H1 (cell line): Measurements from ENCODE around the gene NCKIPSD.

Experiments used
- ASH2L ChIP-seq: fragments of 200-600, 300-600 bp; sonication (generic); IDR thresholded peaks from one replicate; pipeline ENCODE4 v1.7.1; 2017; ENCODE audit warnings: low read length
- BRCA1 ChIP-seq: IDR thresholded peaks from 2 replicates; pipeline ENCODE4 v1.6.1; 2012; ENCODE audit warnings: low read depth, low read length, improper control_type of control experiment
- CHD1 ChIP-seq: IDR thresholded peaks from 2 replicates; pipeline ENCODE4 v1.6.1; 2012; ENCODE audit warnings: low read depth, low read length, improper control_type of control experiment
- CHD2 ChIP-seq: IDR thresholded peaks from 2 replicates; pipeline ENCODE4 v1.6.1; 2012; ENCODE audit warnings: low read length, improper control_type of control experiment
- CTCF ChIP-seq, 3 experiments: IDR thresholded peaks; 1 replicate in 2 of 3; 2 replicates in 1 of 3; pipeline versions ENCODE4 v1.5.1 to v1.6.1; 2011; ENCODE audit warnings: low read length in 3 of 3, mild to moderate bottlenecking in 3 of 3, inconsistent platforms in 2 of 3, low read depth in 1 of 3, moderate library complexity in 1 of 3; ENCODE audit not compliant: insufficient read depth in 1 of 3; ENCODE audit errors: control extremely low read depth in 1 of 3
- EZH2 ChIP-seq: fragments of 200-600 bp; sonication (generic); IDR thresholded peaks from 2 replicates; pipeline ENCODE4 v1.7.1; 2012; ENCODE audit warnings: low read depth, mild to moderate bottlenecking, moderate library complexity, low read length, inconsistent platforms; ENCODE audit not compliant: severe bottlenecking
- JUND ChIP-seq: IDR thresholded peaks from 2 replicates; pipeline ENCODE4 v1.6.1; 2011; ENCODE audit warnings: mild to moderate bottlenecking, improper control_type of control experiment, low read length
- MAFK ChIP-seq: IDR thresholded peaks from 2 replicates; pipeline ENCODE4 v1.6.1; 2012; ENCODE audit warnings: low read depth, mild to moderate bottlenecking, improper control_type of control experiment, low read length
- POLR2A ChIP-seq, 2 experiments: IDR thresholded peaks; 1 replicate in 1 of 2; 2 replicates in 1 of 2; pipeline ENCODE4 v1.6.1; 2011; ENCODE audit warnings: low read depth in 2 of 2, low read length in 2 of 2, mild to moderate bottlenecking in 2 of 2; ENCODE audit errors: control extremely low read depth in 1 of 2
- RAD21 ChIP-seq, 2 experiments: IDR thresholded peaks in 1 of 2; conservative IDR thresholded peaks in 1 of 2; 2 replicates each; pipeline ENCODE4 v1.6.1; 2011; ENCODE audit warnings: low read depth in 2 of 2, low read length in 2 of 2, improper control_type of control experiment in 1 of 2, inconsistent platforms in 1 of 2, mild to moderate bottlenecking in 1 of 2, moderate library complexity in 1 of 2
- SP1 ChIP-seq: IDR thresholded peaks from 2 replicates; pipeline ENCODE4 v1.6.1; 2011; ENCODE audit warnings: low read depth, low read length
- TAF1 ChIP-seq: IDR thresholded peaks from 2 replicates; pipeline ENCODE4 v1.6.1; 2011; ENCODE audit warnings: mild to moderate bottlenecking, low read depth, low read length

GRCh38 chr3:48727511-48727910, 41.8 kb upstream of the NCKIPSD start:
- TF ChIP-seq ASH2L (no peak), SP1 (no peak), CHD2 (no peak), JUND (no peak), CTCF (IDR thresholded peaks at IDR 0.05; ENCODE audit: control extremely low read depth in 1 of 3, insufficient read depth in 1 of 3, low read depth in 1 of 3, low read length in 3 of 3) (no peak), CHD1 (no peak), RAD21 (IDR thresholded peaks at IDR 0.05 in 1 of 2, conservative IDR thresholded peaks at IDR 0.05 in 1 of 2; ENCODE audit: low read depth in 2 of 2, low read length in 2 of 2) (no peak), POLR2A (IDR thresholded peaks at IDR 0.05; ENCODE audit: control extremely low read depth in 1 of 2, low read depth in 2 of 2, low read length in 2 of 2) (no peak), BRCA1 (no peak), TAF1 (no peak), MAFK (no peak), EZH2 (no peak)
